Liver (tissue), 3 donors: ENCODE data around the gene COL20A1.

Source experiments
- EGR1 ChIP-seq, 2 donors: IDR thresholded peaks; 2 replicates each; pipeline ENCODE4 v1.6.1; 2016 to 2018; ENCODE audit warnings: antibody characterized with exemption in 2 of 2, low read depth in 2 of 2
- GABPA ChIP-seq, 2 donors: IDR thresholded peaks in 1 of 2; conservative IDR thresholded peaks in 1 of 2; 2 replicates each; pipeline ENCODE4 v1.6.1; 2016; ENCODE audit warnings: antibody characterized with exemption in 2 of 2, mild to moderate bottlenecking in 1 of 2, moderate library complexity in 1 of 2
- JUND ChIP-seq, 2 donors: IDR thresholded peaks; 2 replicates each; pipeline ENCODE4 v1.6.1; 2016; ENCODE audit warnings: antibody characterized with exemption in 2 of 2
- REST ChIP-seq: IDR thresholded peaks from 2 replicates; pipeline ENCODE4 v1.6.1; 2016; ENCODE audit warnings: antibody characterized with exemption, mild to moderate bottlenecking
- SP1 ChIP-seq: IDR thresholded peaks from 2 replicates; pipeline ENCODE4 v1.6.1; 2018; ENCODE audit warnings: antibody characterized with exemption, mild to moderate bottlenecking
- YY1 ChIP-seq: IDR thresholded peaks from 2 replicates; pipeline ENCODE4 v1.6.1; 2016; ENCODE audit warnings: antibody characterized with exemption, mild to moderate bottlenecking
- TF ChIP-seq, protein P1 (sequence below): fragments of 150-350 bp; IDR thresholded peaks from 2 replicates; pipeline ENCODE4 v1.5.1; 2017; ENCODE audit warnings: improper control_type of control experiment, low read depth, low read length; ENCODE audit not compliant: missing input control
- TF ChIP-seq, protein P2 (sequence below): IDR thresholded peaks from 2 replicates; pipeline ENCODE4 v1.6.1; 2016; ENCODE audit warnings: antibody characterized with exemption
- donor health status: healthy.
- donor health status: healthy.

- TF ChIP-seq, protein P1, sequence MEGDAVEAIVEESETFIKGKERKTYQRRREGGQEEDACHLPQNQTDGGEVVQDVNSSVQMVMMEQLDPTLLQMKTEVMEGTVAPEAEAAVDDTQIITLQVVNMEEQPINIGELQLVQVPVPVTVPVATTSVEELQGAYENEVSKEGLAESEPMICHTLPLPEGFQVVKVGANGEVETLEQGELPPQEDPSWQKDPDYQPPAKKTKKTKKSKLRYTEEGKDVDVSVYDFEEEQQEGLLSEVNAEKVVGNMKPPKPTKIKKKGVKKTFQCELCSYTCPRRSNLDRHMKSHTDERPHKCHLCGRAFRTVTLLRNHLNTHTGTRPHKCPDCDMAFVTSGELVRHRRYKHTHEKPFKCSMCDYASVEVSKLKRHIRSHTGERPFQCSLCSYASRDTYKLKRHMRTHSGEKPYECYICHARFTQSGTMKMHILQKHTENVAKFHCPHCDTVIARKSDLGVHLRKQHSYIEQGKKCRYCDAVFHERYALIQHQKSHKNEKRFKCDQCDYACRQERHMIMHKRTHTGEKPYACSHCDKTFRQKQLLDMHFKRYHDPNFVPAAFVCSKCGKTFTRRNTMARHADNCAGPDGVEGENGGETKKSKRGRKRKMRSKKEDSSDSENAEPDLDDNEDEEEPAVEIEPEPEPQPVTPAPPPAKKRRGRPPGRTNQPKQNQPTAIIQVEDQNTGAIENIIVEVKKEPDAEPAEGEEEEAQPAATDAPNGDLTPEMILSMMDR = no peak
- no peak for TF ChIP-seq JUND (IDR thresholded peaks at IDR 0.05)
- no peak for TF ChIP-seq SP1
- TF ChIP-seq, protein P2, sequence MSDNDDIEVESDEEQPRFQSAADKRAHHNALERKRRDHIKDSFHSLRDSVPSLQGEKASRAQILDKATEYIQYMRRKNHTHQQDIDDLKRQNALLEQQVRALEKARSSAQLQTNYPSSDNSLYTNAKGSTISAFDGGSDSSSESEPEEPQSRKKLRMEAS = no peak
- TF ChIP-seq GABPA (IDR thresholded peaks at IDR 0.05 in 1 of 2, conservative IDR thresholded peaks at IDR 0.05 in 1 of 2) = no peak
- TF ChIP-seq YY1 = no peak
- no peak for TF ChIP-seq REST
- TF ChIP-seq EGR1 (IDR thresholded peaks at IDR 0.05; ENCODE audit: low read depth in 2 of 2) = no peak
Observed at GRCh38 chr20:63362436-63363009, 69.5 kb downstream of the COL20A1 start.
